HL-60 (cell line): ENCODE results near the gene UBE2V1.

Source experiments
- GABPA ChIP-seq: IDR thresholded peaks from 2 replicates; pipeline ENCODE4 v1.6.1; 2012; ENCODE audit warnings: low read depth
- POLR2AphosphoS5 ChIP-seq: IDR thresholded peaks from 2 replicates; pipeline ENCODE4 v1.6.1; 2012; ENCODE audit warnings: low read depth
- SPI1 ChIP-seq: IDR thresholded peaks from 2 replicates; pipeline ENCODE4 v1.6.1; 2012; ENCODE audit warnings: low read depth, mild to moderate bottlenecking, borderline replicate concordance
- TF ChIP-seq, protein P1 (sequence below): IDR thresholded peaks from one replicate; pipeline ENCODE4 v1.5.1; 2011; ENCODE audit warnings: low read length, control low read depth, inconsistent platforms; ENCODE audit not compliant: insufficient read depth
- TF ChIP-seq, protein P2 (sequence below): IDR thresholded peaks from 2 replicates; pipeline ENCODE4 v1.6.1; 2012; ENCODE audit warnings: low read depth; ENCODE audit not compliant: insufficient replicate concordance

DNA sequence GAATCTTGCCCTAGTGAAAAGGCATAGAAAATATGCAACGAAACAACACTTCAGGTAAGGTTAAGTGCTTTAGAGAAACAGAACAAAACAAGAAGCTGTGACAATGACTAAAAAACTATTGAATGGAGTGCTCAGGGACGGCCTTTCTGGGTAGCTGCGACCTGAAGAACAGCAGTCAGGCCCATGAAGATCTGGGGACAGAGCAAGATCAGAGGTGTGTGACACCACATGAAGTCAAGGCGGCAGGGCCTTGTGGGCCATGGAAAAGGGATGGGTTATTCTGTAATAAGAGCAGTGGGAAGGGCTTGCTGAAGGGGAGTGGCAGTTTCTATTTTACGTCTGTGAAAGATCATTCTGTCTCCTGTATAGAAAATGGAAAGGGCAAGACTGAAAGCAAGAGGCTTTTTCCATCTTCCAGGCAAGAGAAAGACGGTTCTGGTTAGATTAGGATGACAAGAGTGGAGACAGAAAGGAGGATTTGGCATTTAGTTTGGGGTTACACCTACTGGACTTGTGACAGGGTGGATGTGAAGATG lies 5.1 kb downstream of the UBE2V1 start:
- TF ChIP-seq, protein P1, sequence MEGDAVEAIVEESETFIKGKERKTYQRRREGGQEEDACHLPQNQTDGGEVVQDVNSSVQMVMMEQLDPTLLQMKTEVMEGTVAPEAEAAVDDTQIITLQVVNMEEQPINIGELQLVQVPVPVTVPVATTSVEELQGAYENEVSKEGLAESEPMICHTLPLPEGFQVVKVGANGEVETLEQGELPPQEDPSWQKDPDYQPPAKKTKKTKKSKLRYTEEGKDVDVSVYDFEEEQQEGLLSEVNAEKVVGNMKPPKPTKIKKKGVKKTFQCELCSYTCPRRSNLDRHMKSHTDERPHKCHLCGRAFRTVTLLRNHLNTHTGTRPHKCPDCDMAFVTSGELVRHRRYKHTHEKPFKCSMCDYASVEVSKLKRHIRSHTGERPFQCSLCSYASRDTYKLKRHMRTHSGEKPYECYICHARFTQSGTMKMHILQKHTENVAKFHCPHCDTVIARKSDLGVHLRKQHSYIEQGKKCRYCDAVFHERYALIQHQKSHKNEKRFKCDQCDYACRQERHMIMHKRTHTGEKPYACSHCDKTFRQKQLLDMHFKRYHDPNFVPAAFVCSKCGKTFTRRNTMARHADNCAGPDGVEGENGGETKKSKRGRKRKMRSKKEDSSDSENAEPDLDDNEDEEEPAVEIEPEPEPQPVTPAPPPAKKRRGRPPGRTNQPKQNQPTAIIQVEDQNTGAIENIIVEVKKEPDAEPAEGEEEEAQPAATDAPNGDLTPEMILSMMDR: no peak
- TF ChIP-seq POLR2AphosphoS5: no peak
- TF ChIP-seq, protein P2, sequence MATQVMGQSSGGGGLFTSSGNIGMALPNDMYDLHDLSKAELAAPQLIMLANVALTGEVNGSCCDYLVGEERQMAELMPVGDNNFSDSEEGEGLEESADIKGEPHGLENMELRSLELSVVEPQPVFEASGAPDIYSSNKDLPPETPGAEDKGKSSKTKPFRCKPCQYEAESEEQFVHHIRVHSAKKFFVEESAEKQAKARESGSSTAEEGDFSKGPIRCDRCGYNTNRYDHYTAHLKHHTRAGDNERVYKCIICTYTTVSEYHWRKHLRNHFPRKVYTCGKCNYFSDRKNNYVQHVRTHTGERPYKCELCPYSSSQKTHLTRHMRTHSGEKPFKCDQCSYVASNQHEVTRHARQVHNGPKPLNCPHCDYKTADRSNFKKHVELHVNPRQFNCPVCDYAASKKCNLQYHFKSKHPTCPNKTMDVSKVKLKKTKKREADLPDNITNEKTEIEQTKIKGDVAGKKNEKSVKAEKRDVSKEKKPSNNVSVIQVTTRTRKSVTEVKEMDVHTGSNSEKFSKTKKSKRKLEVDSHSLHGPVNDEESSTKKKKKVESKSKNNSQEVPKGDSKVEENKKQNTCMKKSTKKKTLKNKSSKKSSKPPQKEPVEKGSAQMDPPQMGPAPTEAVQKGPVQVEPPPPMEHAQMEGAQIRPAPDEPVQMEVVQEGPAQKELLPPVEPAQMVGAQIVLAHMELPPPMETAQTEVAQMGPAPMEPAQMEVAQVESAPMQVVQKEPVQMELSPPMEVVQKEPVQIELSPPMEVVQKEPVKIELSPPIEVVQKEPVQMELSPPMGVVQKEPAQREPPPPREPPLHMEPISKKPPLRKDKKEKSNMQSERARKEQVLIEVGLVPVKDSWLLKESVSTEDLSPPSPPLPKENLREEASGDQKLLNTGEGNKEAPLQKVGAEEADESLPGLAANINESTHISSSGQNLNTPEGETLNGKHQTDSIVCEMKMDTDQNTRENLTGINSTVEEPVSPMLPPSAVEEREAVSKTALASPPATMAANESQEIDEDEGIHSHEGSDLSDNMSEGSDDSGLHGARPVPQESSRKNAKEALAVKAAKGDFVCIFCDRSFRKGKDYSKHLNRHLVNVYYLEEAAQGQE: no peak
- no peak for TF ChIP-seq SPI1
- no peak for TF ChIP-seq GABPA
